GM21367 (cell line): ENCODE results near the gene POLR2A.

Experiments used
- ATAC-seq: cut with Tn5 transposase; IDR thresholded peaks from one replicate; pipeline ENCODE4 v1.9.1; 2021; ENCODE audit not compliant: unreplicated experiment

Gene POLR2A

GRCh38 chr17:7502171-7502847 lies 18.1 kb downstream of the POLR2A start:
- no peak for ATAC-seq

GRCh38 chr17:7502987-7503386 lies 18.8 kb downstream of the POLR2A start:
- no peak for ATAC-seq

- ATAC-seq: no peak
Measured at GRCh38 chr17:7503521-7503920, 19.4 kb downstream of the POLR2A start.

- ATAC-seq: no peak
Measured at GRCh38 chr17:7508145-7508544, 24.0 kb downstream of the POLR2A start.

- no peak for ATAC-seq
Measured at GRCh38 chr17:7508846-7509245, 24.7 kb downstream of the POLR2A start.

- ATAC-seq: no peak
Measured at GRCh38 chr17:7509937-7510336, 25.8 kb downstream of the POLR2A start.

- no peak for ATAC-seq
Measured at GRCh38 chr17:7511108-7511507, 26.9 kb downstream of the POLR2A start.

GRCh38 chr17:7512105-7512504 lies 27.9 kb downstream of the POLR2A start:
- no peak for ATAC-seq

- no peak for ATAC-seq
Measured at GRCh38 chr17:7512824-7513540, 28.8 kb downstream of the POLR2A start.

- ATAC-seq: no peak
Measured at GRCh38 chr17:7513850-7514419, 29.8 kb downstream of the POLR2A start.

- ATAC-seq: no peak
Measured at GRCh38 chr17:7515911-7516610, 31.9 kb downstream of the POLR2A start.

GRCh38 chr17:7523033-7523432 lies 38.9 kb downstream of the POLR2A start:
- ATAC-seq: no peak

GRCh38 chr17:7528842-7529241 lies 44.7 kb downstream of the POLR2A start:
- no peak for ATAC-seq

- no peak for ATAC-seq
Measured at GRCh38 chr17:7530023-7530900, 46.1 kb downstream of the POLR2A start.

- no peak for ATAC-seq
Measured at GRCh38 chr17:7538050-7538449, 53.9 kb downstream of the POLR2A start.

GRCh38 chr17:7538891-7539545 lies 54.9 kb downstream of the POLR2A start:
- no peak for ATAC-seq

- no peak for ATAC-seq
Measured at GRCh38 chr17:7541074-7541621, 57.0 kb downstream of the POLR2A start.

GRCh38 chr17:7544911-7545310 lies 60.7 kb downstream of the POLR2A start:
- ATAC-seq: no peak

GRCh38 chr17:7548585-7549400 lies 64.6 kb downstream of the POLR2A start, which contains the start of gene TNFSF12:
TNFSF12 (plus strand) TSS chr17:7549058; CDS start chr17:7549154, 96 bp downstream.
- ATAC-seq: no peak
